GM12873 (cell line): ENCODE results near the gene ALDH4A1.

ENCODE experiments used
- TF ChIP-seq, protein P1 (sequence below): IDR thresholded peaks from 2 replicates; pipeline ENCODE4 v1.5.1; 2012; ENCODE audit warnings: low read depth, mild to moderate bottlenecking, moderate library complexity, low read length, control low read depth; ENCODE audit not compliant: insufficient read depth; ENCODE audit errors: missing control alignments

ALDH4A1 gene

DNA sequence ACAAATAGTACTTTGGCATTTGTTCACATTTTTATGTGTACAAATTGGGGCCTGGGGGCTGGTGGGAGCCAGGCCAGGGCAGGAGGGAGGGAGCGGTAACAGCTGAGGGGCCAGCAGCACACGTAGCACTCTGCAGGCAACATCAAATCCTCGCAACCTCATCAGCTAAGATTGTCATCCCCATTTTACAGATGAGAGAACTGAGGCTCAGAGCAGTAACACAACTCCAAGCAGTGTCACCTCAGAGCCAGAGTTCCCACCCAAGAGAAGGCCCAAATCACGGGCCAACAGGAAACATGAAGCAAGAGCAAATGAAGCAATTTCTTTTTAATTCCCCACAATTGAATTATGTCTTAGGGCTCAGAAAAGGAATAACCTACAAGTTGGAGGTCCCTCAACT is 40.0 kb upstream of the ALDH4A1 start:
- TF ChIP-seq, protein P1, sequence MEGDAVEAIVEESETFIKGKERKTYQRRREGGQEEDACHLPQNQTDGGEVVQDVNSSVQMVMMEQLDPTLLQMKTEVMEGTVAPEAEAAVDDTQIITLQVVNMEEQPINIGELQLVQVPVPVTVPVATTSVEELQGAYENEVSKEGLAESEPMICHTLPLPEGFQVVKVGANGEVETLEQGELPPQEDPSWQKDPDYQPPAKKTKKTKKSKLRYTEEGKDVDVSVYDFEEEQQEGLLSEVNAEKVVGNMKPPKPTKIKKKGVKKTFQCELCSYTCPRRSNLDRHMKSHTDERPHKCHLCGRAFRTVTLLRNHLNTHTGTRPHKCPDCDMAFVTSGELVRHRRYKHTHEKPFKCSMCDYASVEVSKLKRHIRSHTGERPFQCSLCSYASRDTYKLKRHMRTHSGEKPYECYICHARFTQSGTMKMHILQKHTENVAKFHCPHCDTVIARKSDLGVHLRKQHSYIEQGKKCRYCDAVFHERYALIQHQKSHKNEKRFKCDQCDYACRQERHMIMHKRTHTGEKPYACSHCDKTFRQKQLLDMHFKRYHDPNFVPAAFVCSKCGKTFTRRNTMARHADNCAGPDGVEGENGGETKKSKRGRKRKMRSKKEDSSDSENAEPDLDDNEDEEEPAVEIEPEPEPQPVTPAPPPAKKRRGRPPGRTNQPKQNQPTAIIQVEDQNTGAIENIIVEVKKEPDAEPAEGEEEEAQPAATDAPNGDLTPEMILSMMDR = no peak

DNA sequence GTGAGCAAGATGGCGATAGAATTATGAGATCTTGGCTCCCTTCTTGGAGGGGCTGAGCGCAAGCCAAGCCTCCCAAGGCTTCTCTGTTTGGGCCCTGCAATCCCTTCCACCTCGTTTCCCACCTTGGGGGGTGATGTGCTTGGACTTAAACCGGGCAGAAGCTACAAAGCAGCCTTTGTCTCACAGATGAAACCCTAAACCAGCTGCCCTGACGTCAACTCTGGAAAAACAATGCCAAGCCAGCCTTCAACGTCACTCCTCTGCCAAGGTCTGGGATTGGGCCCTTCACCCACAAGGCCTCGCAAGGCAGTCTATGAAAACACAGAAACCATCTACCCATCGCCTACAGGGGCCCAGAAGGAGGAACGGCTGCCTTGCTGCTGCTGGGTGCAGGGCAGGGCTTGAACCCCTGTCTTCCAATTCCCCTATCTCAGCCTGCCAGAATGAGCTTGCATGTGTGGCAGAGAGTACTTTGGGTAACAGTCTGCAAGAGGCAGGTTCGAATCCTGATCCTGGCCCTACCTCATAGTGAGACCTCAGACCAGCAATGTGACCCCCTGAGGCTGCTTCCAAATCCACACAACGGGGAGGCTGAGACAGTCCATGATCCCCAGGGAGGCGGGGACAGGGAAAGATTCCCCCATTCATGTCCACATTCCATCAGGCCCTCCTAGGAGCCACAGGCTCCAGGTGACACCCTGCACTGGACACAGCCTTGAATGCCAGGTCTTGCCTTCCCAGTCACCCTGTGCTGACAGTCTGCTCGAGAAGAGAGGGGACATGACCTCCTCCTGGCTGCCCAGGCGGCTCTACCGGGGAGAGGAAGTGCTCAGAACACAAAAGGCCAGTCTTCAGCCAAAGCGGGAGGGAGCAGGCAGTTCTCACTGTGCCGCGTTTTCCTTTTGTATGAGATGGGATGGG is 39.1 kb upstream of the ALDH4A1 start:
- TF ChIP-seq, protein P1 = no peak

DNA sequence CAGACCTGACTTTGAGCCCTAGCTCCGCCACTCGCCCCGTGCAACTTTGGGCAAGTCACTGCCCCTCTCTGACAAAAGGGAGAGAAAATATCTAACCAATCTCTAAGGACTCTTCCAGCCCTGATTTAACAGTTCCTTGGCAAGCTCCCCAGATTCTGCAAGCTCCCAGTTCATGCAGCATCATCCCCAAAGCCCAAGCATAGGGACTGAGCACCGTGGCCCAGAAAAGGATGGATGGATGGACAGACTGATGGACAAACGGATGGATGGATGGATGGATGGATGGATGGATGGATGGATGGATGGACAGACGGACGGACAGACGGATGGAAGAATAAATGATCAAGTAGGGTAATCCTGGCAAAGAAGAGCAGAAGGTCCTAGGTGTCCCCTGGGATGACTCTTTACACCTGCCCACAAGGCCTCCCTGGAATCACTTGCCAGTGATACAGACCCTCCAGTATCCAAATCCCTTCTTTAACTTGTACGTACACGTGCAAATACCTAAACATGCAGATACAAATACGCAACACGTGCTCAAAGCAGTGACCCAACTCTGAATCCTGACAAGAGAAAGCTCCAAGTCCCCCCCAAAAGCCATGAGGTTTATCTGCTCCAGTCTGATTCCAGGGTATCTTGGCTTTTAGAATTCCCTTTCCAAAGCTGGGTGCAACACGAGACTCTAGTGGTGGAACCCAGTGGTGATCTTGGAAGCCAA is 38.1 kb upstream of the ALDH4A1 start:
- TF ChIP-seq, protein P1 = no peak

DNA sequence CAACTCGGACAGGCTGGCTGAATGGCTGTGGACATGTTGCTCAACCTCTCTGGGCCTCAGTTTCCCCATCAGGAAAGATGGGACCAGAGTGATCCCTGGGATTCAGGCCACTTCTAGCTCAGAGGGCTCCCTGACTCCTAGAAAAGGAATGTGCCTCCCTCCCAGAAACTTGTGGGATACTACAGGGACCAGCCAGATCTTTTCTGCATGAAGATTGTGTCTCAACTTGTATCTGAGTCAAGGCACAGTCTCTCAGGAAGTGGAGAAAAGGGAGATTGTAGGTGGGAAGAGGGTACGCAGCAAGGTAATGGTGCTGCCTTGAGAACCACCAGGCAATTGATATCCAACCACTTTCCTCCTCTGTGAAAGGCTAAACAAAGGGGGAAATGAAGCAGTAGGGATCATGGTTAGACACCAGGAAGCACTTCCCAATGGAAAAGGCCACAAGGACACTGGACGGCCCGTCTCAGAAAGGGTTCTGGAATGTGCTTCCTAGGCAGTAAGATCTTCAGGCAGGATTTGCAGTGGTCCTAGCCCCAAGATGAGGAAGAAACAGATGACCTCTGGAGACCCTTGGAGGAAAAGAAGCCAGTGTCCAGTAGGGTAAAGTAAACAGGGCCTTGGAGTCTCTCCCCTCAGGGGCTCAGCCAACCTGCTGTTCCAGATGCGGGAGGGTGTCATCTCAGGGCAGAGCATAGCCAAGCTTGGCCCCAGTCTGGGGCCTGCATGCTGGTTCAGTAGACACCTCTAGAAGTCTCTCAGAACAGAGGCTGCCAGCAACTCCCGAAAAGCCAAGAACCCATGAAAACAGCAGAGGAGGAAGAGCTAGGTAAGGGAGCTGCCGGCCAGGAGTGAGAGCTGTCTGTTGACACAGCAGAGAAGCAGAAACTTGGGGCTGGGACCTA is 37.3 kb upstream of the ALDH4A1 start:
- TF ChIP-seq, protein P1 = no peak

DNA sequence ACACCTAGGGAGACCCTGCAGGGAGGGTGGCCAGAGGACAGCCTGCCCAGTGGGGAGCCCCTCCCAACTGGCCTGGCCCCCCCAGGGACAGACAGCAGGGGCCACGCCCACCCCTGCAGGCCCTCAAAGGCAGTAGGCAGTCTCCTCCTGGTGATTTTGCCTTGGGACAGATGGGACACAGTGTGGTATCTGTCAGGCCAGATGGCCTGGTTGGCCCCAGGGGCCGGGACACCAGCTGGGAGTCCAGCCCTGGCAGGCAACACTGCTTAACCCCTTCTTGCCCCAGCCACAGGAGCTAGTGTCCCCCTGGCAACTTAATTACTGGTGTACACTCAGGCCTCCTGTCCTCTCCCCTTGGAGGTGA is 36.3 kb upstream of the ALDH4A1 start:
- TF ChIP-seq, protein P1 = no peak

DNA sequence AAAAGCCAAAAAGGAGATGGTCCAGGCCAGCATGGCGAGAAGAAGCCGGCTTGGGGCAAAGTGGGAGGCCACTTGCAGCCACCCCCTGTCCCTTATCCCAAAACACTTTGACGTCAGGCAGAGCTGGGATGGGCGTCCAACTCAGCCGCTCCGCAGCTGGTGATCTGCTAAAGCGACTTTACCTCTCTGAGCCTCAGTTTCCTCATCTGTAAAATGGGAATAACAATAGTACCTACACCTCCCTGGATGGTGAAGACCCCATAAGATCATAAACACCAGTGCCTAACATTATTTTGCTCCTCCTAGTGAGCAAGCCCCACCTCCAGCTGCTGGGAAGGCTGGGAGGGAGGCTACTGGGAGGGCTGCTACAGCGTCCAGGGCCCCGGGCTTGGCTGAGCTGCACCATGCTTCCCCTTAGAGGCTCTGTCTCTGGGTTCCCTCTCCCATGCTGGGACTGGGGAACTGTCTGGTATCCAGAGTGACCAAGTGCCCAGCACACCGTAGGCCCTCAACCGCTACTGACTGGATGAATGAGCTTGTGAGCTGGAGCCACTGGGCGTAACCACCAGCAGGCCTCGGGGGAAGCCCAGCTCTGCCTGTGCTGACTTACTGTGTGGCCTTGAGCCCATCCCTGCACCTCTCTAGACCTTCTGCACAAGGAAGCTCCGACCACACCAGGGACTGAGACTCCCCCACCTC is 35.8 kb upstream of the ALDH4A1 start:
- TF ChIP-seq, protein P1 = no peak
